KOPT-K1 (cell line): ENCODE measurements around the gene KRTAP3-1.
"Not testable (repeated sequence)": the region's sequence is repeated elsewhere in the genome, so short reads cannot be mapped to it uniquely, and the experiment has no call there.

Experiments
- H3K27ac ChIP-seq: fragments of 200-600 bp; sonication (generic); 2 replicates; pipeline ENCODE4 v1.5.1; 2016; ENCODE audit warnings: antibody characterized with exemption, mild to moderate bottlenecking, low read depth, low read length; ENCODE audit not compliant: poor library complexity, severe bottlenecking
- H3K36me3 ChIP-seq: fragments of 200-600 bp; sonication (generic); 2 replicates; pipeline ENCODE4 v1.5.1; 2017; ENCODE audit warnings: antibody characterized with exemption, mild to moderate bottlenecking, low read length, moderate library complexity; ENCODE audit not compliant: insufficient read depth
- H3K9me3 ChIP-seq: fragments of 200-600 bp; sonication (generic); 2 replicates; pipeline ENCODE4 v1.5.1; 2017; ENCODE audit warnings: antibody characterized with exemption, low read length, mild to moderate bottlenecking; ENCODE audit not compliant: insufficient read depth, poor library complexity, severe bottlenecking

Gene KRTAP3-1

GRCh38 chr17:41008811-41009210, at the start of gene KRTAP3-1:
KRTAP3-1 (minus strand) TSS chr17:41009128; CDS start chr17:41009074, 54 bp downstream.
- Histone ChIP-seq H3K9me3 (no peaks in the 10 kb centered on the region), H3K36me3 (no peaks in the 10 kb centered on the region), H3K27ac (no peak within 1 kb of the TSS)

GRCh38 chr17:41057547-41057946, 48.6 kb upstream of the KRTAP3-1 start:
- peaks cover 5% of the 10 kb centered on the region for H3K9me3 ChIP-seq
- H3K27ac ChIP-seq = no peak overlapping the region
- no peaks in the 10 kb centered on the region for H3K36me3 ChIP-seq

- H3K27ac ChIP-seq, H3K9me3 ChIP-seq, H3K36me3 ChIP-seq: not testable (repeated sequence)
Observed at GRCh38 chr17:41055130-41055529, 46.2 kb upstream of the KRTAP3-1 start, which contains the start of gene KRTAP2-2. KRTAP2-2 (minus strand) TSS chr17:41055230; CDS start chr17:41055211, 19 bp downstream.

- not testable (repeated sequence) for H3K27ac ChIP-seq, H3K9me3 ChIP-seq, H3K36me3 ChIP-seq
Observed at GRCh38 chr17:41054556-41054955, 45.6 kb upstream of the KRTAP3-1 start.

- H3K9me3 ChIP-seq = peaks cover 5% of the 10 kb centered on the region
- no peak overlapping the region for H3K27ac ChIP-seq
- no peaks in the 10 kb centered on the region for H3K36me3 ChIP-seq
Observed at GRCh38 chr17:41054025-41054424, 45.1 kb upstream of the KRTAP3-1 start.

GRCh38 chr17:41052566-41052965, 43.6 kb upstream of the KRTAP3-1 start:
- Histone ChIP-seq H3K27ac (no peak overlapping the region), H3K9me3 (peaks cover 4% of the 10 kb centered on the region), H3K36me3 (no peaks in the 10 kb centered on the region)

GRCh38 chr17:41049110-41049509, 40.2 kb upstream of the KRTAP3-1 start:
- no peak overlapping the region for H3K27ac ChIP-seq
- H3K9me3 ChIP-seq = no peaks in the 10 kb centered on the region
- H3K36me3 ChIP-seq = no peaks in the 10 kb centered on the region

- H3K9me3 ChIP-seq = peaks cover 3% of the 10 kb centered on the region
- no peak overlapping the region for H3K27ac ChIP-seq
- no peaks in the 10 kb centered on the region for H3K36me3 ChIP-seq
Observed at GRCh38 chr17:41048441-41048840, 39.5 kb upstream of the KRTAP3-1 start.

- H3K36me3 ChIP-seq, H3K27ac ChIP-seq: not testable (repeated sequence)
- H3K9me3 ChIP-seq = peaks cover 12% of the 10 kb centered on the region
Observed at GRCh38 chr17:41046735-41047465, 38.0 kb upstream of the KRTAP3-1 start, which contains the start of gene KRTAP2-1. KRTAP2-1 (minus strand) TSS chr17:41047316; CDS start chr17:41047267, 49 bp downstream.

- peaks cover 12% of the 10 kb centered on the region for H3K9me3 ChIP-seq
- no peaks in the 10 kb centered on the region for H3K36me3 ChIP-seq
Observed at GRCh38 chr17:41042953-41043352, 34.0 kb upstream of the KRTAP3-1 start.

GRCh38 chr17:41040783-41041571, 32.0 kb upstream of the KRTAP3-1 start, which contains the start of gene KRTAP1-1:
KRTAP1-1 (minus strand) TSS chr17:41041450; CDS start chr17:41041397, 53 bp downstream.
- H3K36me3 ChIP-seq, H3K27ac ChIP-seq: not testable (repeated sequence)
- H3K9me3 ChIP-seq = peaks cover 12% of the 10 kb centered on the region

More at GRCh38 chr17:41042953-41043352, 34.0 kb upstream of the KRTAP3-1 start:
- H3K27ac ChIP-seq = no peak overlapping the region

GRCh38 chr17:41037853-41038350, 29.0 kb upstream of the KRTAP3-1 start:
- no peak overlapping the region for H3K27ac ChIP-seq
- H3K9me3 ChIP-seq = peaks cover 6% of the 10 kb centered on the region
- no peaks in the 10 kb centered on the region for H3K36me3 ChIP-seq

- H3K9me3 ChIP-seq, H3K27ac ChIP-seq, H3K36me3 ChIP-seq: not testable (repeated sequence)
Observed at GRCh38 chr17:41034346-41034935, 25.5 kb upstream of the KRTAP3-1 start, which contains the start of gene KRTAP1-3. KRTAP1-3 (minus strand) TSS chr17:41034874; CDS start chr17:41034821, 53 bp downstream.

GRCh38 chr17:41029633-41030245, 20.8 kb upstream of the KRTAP3-1 start, which contains the start of gene KRTAP1-4:
KRTAP1-4 (minus strand) TSS chr17:41030195; CDS start chr17:41030078, 117 bp downstream.
- H3K36me3 ChIP-seq = no peaks in the 10 kb centered on the region
- no peak within 1 kb of the TSS for H3K27ac ChIP-seq
- no peaks in the 10 kb centered on the region for H3K9me3 ChIP-seq
